OCI-LY3 (cell line): Measurements from ENCODE around the gene MKI67.

ENCODE experiments used
- CTCF ChIP-seq: fragments of 200-600, 300-600 bp; sonication (generic); IDR thresholded peaks from 2 replicates; pipeline ENCODE4 v1.5.1; 2014; ENCODE audit warnings: antibody characterized with exemption, low read length, low read depth
- EZH2phosphoT487 ChIP-seq: fragments of 200-600 bp; shearing (Covaris generic); IDR thresholded peaks from 2 replicates; pipeline ENCODE4 v1.6.1; 2018; ENCODE audit warnings: antibody characterized with exemption, mixed run types, low read depth

- TF ChIP-seq CTCF (no peak), EZH2phosphoT487 (no peak)
Measured at GRCh38 chr10:128137877-128138276, 11.7 kb upstream of the MKI67 start.
